H1 (cell line): Measurements from ENCODE around the gene MROH2A. TPM values are rescaled to one million over a fixed set of nuclear protein-coding genes. Genes with fewer than 3 reads are reported as not detected.

Source experiments
- CTCF ChIA-PET: fragments of 300-600 bp; sonication (Branson Sonifier 250); formaldehyde crosslinking; loops from one replicate; lab custom pipeline; 2021; ENCODE audit not compliant: partially characterized antibody; lab: Charles Lee
- POLR2A ChIA-PET: fragments of 300-600 bp; sonication (Branson Sonifier 250); formaldehyde crosslinking; loops from one replicate; lab custom pipeline; 2021; ENCODE audit warnings: inconsistent platforms; ENCODE audit not compliant: partially characterized antibody; lab: Charles Lee
- DNase-seq, 2 experiments: peaks; one replicate each; pipeline versions ENCODE4 v3.0.0 to v3.0.0-alpha.2; 2010 to 2022; ENCODE audit warnings: low spot score in 2 of 2, low read depth in 1 of 2, mixed read lengths in 1 of 2
- FAIRE-seq: peaks from 2 replicates; lab custom pipeline; 2011; peaks lifted over from hg19 to GRCh38; lab: Jason Lieb, UNC
- H2AFZ ChIP-seq: 2 replicates; pipeline ENCODE4 v1.8.1; 2012; ENCODE audit warnings: low read length, inconsistent platforms
- H2AK5ac ChIP-seq: 2 replicates; pipeline ENCODE4 v1.6.1; 2013; ENCODE audit warnings: low read depth, low read length
- H2BK120ac ChIP-seq: replicated peaks from 2 replicates; pipeline ENCODE3; 2013; ENCODE audit warnings: low read depth, low read length, inconsistent platforms
- H2BK12ac ChIP-seq: 2 replicates; pipeline ENCODE4 v1.6.1; 2013; ENCODE audit warnings: low read depth, low read length
- H2BK15ac ChIP-seq: 2 replicates; pipeline ENCODE4 v1.6.1; 2013; ENCODE audit warnings: low read length
- H2BK20ac ChIP-seq: 2 replicates; pipeline ENCODE4 v1.6.1; 2013; ENCODE audit warnings: low read length
- H2BK5ac ChIP-seq: 2 replicates; pipeline ENCODE4 v1.6.1; 2013; ENCODE audit warnings: low read depth, low read length
- H3K14ac ChIP-seq: 2 replicates; pipeline ENCODE4 v1.6.1; 2013; ENCODE audit warnings: inconsistent platforms; ENCODE audit not compliant: insufficient read length
- H3K18ac ChIP-seq: 2 replicates; pipeline ENCODE4 v1.6.1; 2013; ENCODE audit warnings: low read length; ENCODE audit errors: extremely low read depth
- H3K23ac ChIP-seq: 2 replicates; pipeline ENCODE4 v1.6.1; 2013; ENCODE audit warnings: inconsistent platforms; ENCODE audit not compliant: insufficient read length
- H3K23me2 ChIP-seq: 2 replicates; pipeline ENCODE4 v1.6.1; 2013; ENCODE audit warnings: low read depth, low read length
- H3K27ac ChIP-seq: 2 replicates; pipeline ENCODE4 v1.6.1; 2011; ENCODE audit warnings: low read depth, low read length, inconsistent platforms
- H3K27me3 ChIP-seq, 4 experiments: replicated peaks in 1 of 4; 1 replicate in 1 of 4; 2 replicates in 3 of 4; pipeline versions ENCODE4 v1.6.1 to v1.8.1; 2011 to 2013; ENCODE audit warnings: low read length in 3 of 4, mild to moderate bottlenecking in 3 of 4, inconsistent platforms in 2 of 4, mixed read lengths in 2 of 4, moderate library complexity in 1 of 4; ENCODE audit not compliant: control insufficient read depth in 3 of 4, insufficient read depth in 3 of 4; ENCODE audit errors: extremely low read depth in 1 of 4
- H3K36me3 ChIP-seq, 4 experiments: 2 replicates each; pipeline versions ENCODE4 v1.6.1 to v1.8.1; 2011 to 2013; ENCODE audit warnings: mild to moderate bottlenecking in 4 of 4, low read length in 3 of 4, moderate library complexity in 2 of 4, control low read depth in 1 of 4, inconsistent platforms in 1 of 4; ENCODE audit not compliant: insufficient read depth in 4 of 4, control insufficient read depth in 2 of 4
- H3K4ac ChIP-seq: replicated peaks from 2 replicates; pipeline ENCODE3; 2013; ENCODE audit warnings: low read length, low read depth, mixed read lengths, inconsistent platforms; ENCODE audit not compliant: insufficient read length
- H3K4me1 ChIP-seq, 4 experiments: replicated peaks in 1 of 4; 1 replicate in 1 of 4; 2 replicates in 3 of 4; pipeline versions ENCODE4 v1.6.1 to v1.8.1; 2011 to 2013; ENCODE audit warnings: low read length in 3 of 4, inconsistent platforms in 2 of 4, mixed read lengths in 1 of 4; ENCODE audit not compliant: insufficient read depth in 4 of 4, control insufficient read depth in 3 of 4
- H3K4me2 ChIP-seq, 2 experiments: 2 replicates each; pipeline versions ENCODE4 v1.6.1 to v1.8.1; 2011 to 2013; ENCODE audit warnings: low read depth in 2 of 2, low read length in 2 of 2, control low read depth in 1 of 2, inconsistent platforms in 1 of 2, mild to moderate bottlenecking in 1 of 2; ENCODE audit not compliant: insufficient read depth in 1 of 2
- H3K4me3 ChIP-seq, 4 experiments: fragments of 200-600, 300-600 bp in 1 of 4; sonication (generic), shearing (Covaris generic), sonication (Bioruptor Twin) in 1 of 4; 2 replicates each; pipeline versions ENCODE4 v1.5.1 to v1.8.1; 2011 to 2016; ENCODE audit warnings: low read length in 4 of 4, low read depth in 3 of 4, control low read depth in 2 of 4, inconsistent platforms in 2 of 4, mild to moderate bottlenecking in 2 of 4, mixed read lengths in 1 of 4, moderate library complexity in 1 of 4; ENCODE audit not compliant: insufficient read depth in 2 of 4; ENCODE audit errors: extremely low read depth in 1 of 4
- H3K56ac ChIP-seq: replicated peaks from 2 replicates; pipeline ENCODE3; 2013; ENCODE audit warnings: low read depth, mild to moderate bottlenecking, mixed read lengths, low read length, inconsistent platforms; ENCODE audit not compliant: insufficient read length
- H3K79me1 ChIP-seq: 2 replicates; pipeline ENCODE4 v1.6.1; 2013; ENCODE audit warnings: low read depth, low read length, control low read depth
- H3K79me2 ChIP-seq, 2 experiments: 2 replicates each; pipeline versions ENCODE4 v1.6.1 to v1.8.1; 2012 to 2013; ENCODE audit warnings: low read length in 2 of 2, mild to moderate bottlenecking in 2 of 2, inconsistent platforms in 1 of 2; ENCODE audit not compliant: insufficient read depth in 2 of 2, control insufficient read depth in 1 of 2
- H3K9ac ChIP-seq, 4 experiments: replicated peaks in 1 of 4; 1 replicate in 1 of 4; 2 replicates in 3 of 4; pipeline versions ENCODE4 v1.6.1 to v1.8.1; 2011 to 2013; ENCODE audit warnings: low read depth in 3 of 4, low read length in 3 of 4, control low read depth in 2 of 4, mild to moderate bottlenecking in 2 of 4, moderate library complexity in 2 of 4, inconsistent platforms in 1 of 4; ENCODE audit errors: extremely low read depth in 1 of 4
- H3K9me3 ChIP-seq, 2 experiments: 2 replicates each; pipeline versions ENCODE4 v1.6.1 to v1.8.1; 2012 to 2013; ENCODE audit warnings: mild to moderate bottlenecking in 2 of 2, moderate library complexity in 2 of 2, control low read depth in 1 of 2, inconsistent platforms in 1 of 2, low read depth in 1 of 2, low read length in 1 of 2, mixed read lengths in 1 of 2; ENCODE audit not compliant: insufficient read depth in 2 of 2
- H4K20me1 ChIP-seq, 2 experiments: replicated peaks in 1 of 2; 2 replicates each; pipeline versions ENCODE3 to v1.8.1; 2011 to 2013; ENCODE audit warnings: inconsistent platforms in 2 of 2, low read length in 2 of 2, mild to moderate bottlenecking in 1 of 2; ENCODE audit not compliant: insufficient read depth in 2 of 2, control insufficient read depth in 1 of 2
- H4K5ac ChIP-seq: 2 replicates; pipeline ENCODE4 v1.6.1; 2013; ENCODE audit warnings: low read length, low read depth, mixed read lengths, inconsistent platforms; ENCODE audit not compliant: insufficient read length
- H4K8ac ChIP-seq: 2 replicates; pipeline ENCODE4 v1.8.0; 2013; ENCODE audit warnings: mild to moderate bottlenecking, moderate library complexity, low read length, inconsistent platforms; ENCODE audit not compliant: insufficient read depth; ENCODE audit errors: extremely low read depth
- H4K91ac ChIP-seq: replicated peaks from 2 replicates; pipeline ENCODE3; 2013; ENCODE audit warnings: low read length, mixed read lengths, inconsistent platforms; ENCODE audit not compliant: insufficient read length
- JUN ChIP-seq: IDR thresholded peaks from 2 replicates; pipeline ENCODE4 v1.6.1; 2011; ENCODE audit warnings: low read depth, mild to moderate bottlenecking, improper control_type of control experiment, low read length
- SP2 ChIP-seq: IDR thresholded peaks from 2 replicates; pipeline ENCODE4 v1.6.1; 2012; ENCODE audit warnings: mild to moderate bottlenecking, low read length, inconsistent platforms
- WGBS, 2 experiments: shearing (Covaris generic) in 1 of 2; methylation state at CpG; one replicate each; pipeline versions ENCODE4 v1.1.6 to v1.1.7; 2013 to 2015; ENCODE audit warnings: low lambda C conversion rate in 2 of 2, mixed read lengths in 2 of 2, inconsistent platforms in 1 of 2, low coverage in 1 of 2, missing lambda C conversion rate in 1 of 2; ENCODE audit not compliant: insufficient replicate concordance in 2 of 2, insufficient coverage in 1 of 2, insufficient read length in 1 of 2; ENCODE audit errors: extremely low coverage in 1 of 2, missing lambda C conversion rate in 1 of 2; 5-methylcytosine and 5-hydroxymethylcytosine counted together
- polyA plus RNA-seq, 7 experiments: library from polyadenylated mRNA; depleted of rRNA in 3 of 7; stranded (reverse) in 5 of 7; unstranded in 2 of 7; fragments of >200 nt in 5 of 7; fragments of 200-250 nt in 2 of 7; gene quantifications; 1 replicate in 5 of 7; 2 replicates in 1 of 7; 4 replicates in 1 of 7; pipeline versions ENCODE4 v1.2.1 to v1.2.3, GENCODE V29; 2011 to 2013; ENCODE audit warnings: missing spikeins in 2 of 7, mixed read lengths in 2 of 7
- total RNA-seq: library from RNA; stranded (reverse); fragmentation: NEBNext Ultra II Directional; extraction: Animal tissue kit (Norgen Biotek cat#: 25700); gene quantifications from 2 replicates; pipeline ENCODE4 v1.2.1, GENCODE V29; 2021

MROH2A gene
- total and polyA plus RNA-seq, 2 of the 8 experiments (the other 6 are each of a cell fraction or from before 2014, with no cell fraction given), result not detected

DNA sequence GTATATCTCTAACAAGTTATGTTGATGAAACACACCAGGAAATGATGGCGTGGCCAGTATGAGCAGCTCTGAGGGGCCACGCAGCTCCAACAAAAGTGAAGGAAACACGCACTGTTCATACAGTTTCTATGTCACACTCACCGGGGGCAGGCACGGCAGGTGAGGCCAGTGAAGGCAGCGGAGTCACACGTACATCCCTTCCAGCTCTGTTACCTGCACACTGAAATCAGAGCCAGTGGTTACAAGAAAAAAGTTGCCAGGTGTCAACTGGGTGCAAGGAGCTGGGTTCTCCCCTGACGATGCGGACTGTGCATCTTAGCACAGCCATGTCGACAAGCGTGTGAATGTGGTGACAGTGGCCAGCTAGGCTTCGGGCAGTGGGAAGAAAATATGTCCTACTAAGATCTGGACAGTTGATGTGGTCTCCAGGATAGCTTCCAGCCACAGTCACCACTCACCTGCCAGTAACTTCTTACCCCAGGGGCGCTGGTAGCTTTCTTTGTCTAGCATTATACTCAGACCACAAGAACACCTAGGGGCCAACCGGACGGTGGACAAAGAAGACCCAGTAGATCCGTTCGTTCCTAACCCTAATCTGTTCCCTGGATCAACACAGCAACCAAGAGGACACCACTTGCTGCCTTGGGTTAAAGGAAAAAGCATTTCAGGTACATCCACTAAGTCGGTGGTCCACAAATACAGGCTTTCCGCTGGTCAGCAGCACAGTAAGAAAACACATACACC, 66.1 kb downstream of the MROH2A start:
- Histone ChIP-seq H2BK120ac (no peak overlapping the region), H4K20me1 (peaks cover 23 to 27% of the 10 kb centered on the region in 2 experiments), H4K5ac (no peak overlapping the region), H2AK5ac (no peak overlapping the region), H3K56ac (no peak overlapping the region), H3K23me2 (no peaks in the 10 kb centered on the region), H3K4me3 (no peak overlapping the region), H3K23ac (no peak overlapping the region), H3K27me3 (no peaks in the 10 kb centered on the region), H3K9ac (no peak overlapping the region), H3K18ac (no peak overlapping the region), H2BK15ac (no peak overlapping the region), H2AFZ (no peak overlapping the region), H3K79me1 (0 out of 2 replicates have a peak, but pooled peaks cover 3% of the 10 kb centered on the region), H2BK12ac (no peak overlapping the region), H4K91ac (no peak overlapping the region), H3K36me3 (peaks cover 77 to 100% (median 97%) of the 10 kb centered on the region in 4 experiments), H3K4me1 (no peaks in the 10 kb centered on the region), H2BK20ac (no peak overlapping the region), H3K4me2 (no peak overlapping the region), H3K79me2 (peaks cover 3 to 52% of the 10 kb centered on the region in 2 experiments; a peak in 3 of 4 replicates), H3K9me3 (no peaks in the 10 kb centered on the region), H2BK5ac (no peak overlapping the region), H3K4ac (no peak overlapping the region), H3K27ac (no peak overlapping the region), H4K8ac (peak overlapping the region; percentile 65; the same call in 1 of the 2 replicates), H3K14ac (no peak overlapping the region)
- 93% methylated on average over 19 of the region's 19 CpGs; no CpG with 5 or more reads in 1 of the 2 experiments for WGBS, 2 experiments
- FAIRE-seq (no peak), DNase-seq (peak in 1 of 2 experiments; percentile 13)
- POLR2A ChIA-PET, result interaction anchor here (1.0 to 1.4 kb wide), 3 partner anchors 8 to 16 kb away, joined by 3 to 8 read pairs (median 4); no protein-coding TSS in a partner anchor
- CTCF ChIA-PET, result interaction anchor here (0.7 to 1.2 kb wide), 3 partner anchors 9 to 396 kb away, joined by 3 to 4 read pairs (median 3); no protein-coding TSS in a partner anchor
- TF ChIP-seq SP2, result no peak
- no peak for TF ChIP-seq JUN
